Hematopoietic multipotent progenitor cell treated with erythropoietin and hydrocortisone succinate and interleukin-3 and kit ligand, for 17 days (in vitro differentiated cells): ENCODE measurements around the gene MXI1.
A peak's percentile ranks its signal among the peaks of the same experiment; 100 is the strongest.

ENCODE experiments used
- DNase-seq: peaks from one replicate; pipeline ENCODE4 v3.0.0-alpha.2; 2015; ENCODE audit warnings: low spot score

MXI1 gene

GRCh38 chr10:110207011-110207804 is at the start of gene MXI1:
TSS of gene MXI1 (plus strand) at chr10:110207605. CDS start at chr10:110207809, 204 bp downstream.
- DNase-seq, result peak; percentile 88

- no peak for DNase-seq
Measured at GRCh38 chr10:110158051-110159005, 49.1 kb upstream of the MXI1 start.

- no peak for DNase-seq
Measured at GRCh38 chr10:110160081-110160480, 47.3 kb upstream of the MXI1 start.

DNA sequence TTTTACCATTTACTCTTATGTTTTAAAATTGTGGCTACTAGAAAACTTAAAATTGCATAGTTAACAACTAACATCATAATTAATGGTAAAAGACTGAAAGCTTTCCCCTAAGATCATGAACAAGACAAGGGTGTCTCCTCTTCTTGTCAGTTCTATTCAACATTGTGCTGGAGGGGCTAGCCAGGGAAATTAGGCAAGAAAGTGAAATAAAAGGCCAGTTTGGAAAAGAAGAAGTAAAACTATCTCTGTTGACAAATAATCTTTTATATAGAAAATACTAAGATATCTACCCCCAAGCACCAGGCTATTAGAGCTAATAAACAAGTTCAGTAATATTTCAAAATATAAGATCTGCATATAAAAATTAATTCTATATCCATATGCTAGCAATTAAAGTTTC is 46.9 kb upstream of the MXI1 start:
- DNase-seq, result no peak

DNA sequence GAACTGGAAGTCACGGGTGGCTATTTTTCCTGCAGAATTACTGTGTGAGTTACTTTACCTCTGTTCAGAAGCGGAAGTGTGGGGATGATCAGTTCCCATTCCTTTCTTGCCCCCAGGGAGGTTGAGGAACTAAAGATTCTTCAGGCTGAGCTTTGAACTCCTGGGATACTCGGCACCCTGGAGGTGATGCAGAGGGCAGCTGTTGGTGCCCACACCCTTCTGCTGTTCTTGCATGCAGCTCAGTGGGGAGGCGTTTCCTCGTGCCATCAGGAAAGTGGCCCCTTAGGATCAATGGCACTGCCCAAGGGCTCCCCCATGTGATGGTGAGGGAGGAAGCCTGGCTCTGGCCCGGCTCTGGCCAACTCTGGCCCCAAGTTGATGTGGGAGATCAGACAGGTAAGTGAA is 44.7 kb upstream of the MXI1 start:
- DNase-seq, result peak; percentile 82

GRCh38 chr10:110163192-110163773 is 44.1 kb upstream of the MXI1 start:
- DNase-seq, result no peak

DNA sequence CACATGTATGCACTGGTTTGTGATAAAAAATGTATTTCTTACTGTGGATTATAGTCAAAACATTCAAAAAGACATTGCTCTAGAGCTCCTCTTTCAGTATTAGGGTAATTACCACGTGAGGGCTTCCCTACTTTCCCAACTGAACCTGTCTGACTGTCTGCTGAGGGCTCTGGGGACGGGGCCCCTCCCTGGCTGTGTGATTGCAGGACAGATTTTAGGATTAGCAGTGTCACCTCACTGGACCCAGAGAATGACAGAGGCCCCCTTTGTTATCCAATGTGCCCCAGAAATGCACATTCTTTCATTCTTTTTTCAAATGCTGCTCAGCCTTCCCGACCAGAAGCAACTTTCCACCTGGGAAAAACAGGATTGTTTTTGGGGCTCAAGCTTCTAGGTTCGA is 43.6 kb upstream of the MXI1 start:
- no peak for DNase-seq

GRCh38 chr10:110165239-110165638 is 42.2 kb upstream of the MXI1 start:
- DNase-seq, result no peak

DNA sequence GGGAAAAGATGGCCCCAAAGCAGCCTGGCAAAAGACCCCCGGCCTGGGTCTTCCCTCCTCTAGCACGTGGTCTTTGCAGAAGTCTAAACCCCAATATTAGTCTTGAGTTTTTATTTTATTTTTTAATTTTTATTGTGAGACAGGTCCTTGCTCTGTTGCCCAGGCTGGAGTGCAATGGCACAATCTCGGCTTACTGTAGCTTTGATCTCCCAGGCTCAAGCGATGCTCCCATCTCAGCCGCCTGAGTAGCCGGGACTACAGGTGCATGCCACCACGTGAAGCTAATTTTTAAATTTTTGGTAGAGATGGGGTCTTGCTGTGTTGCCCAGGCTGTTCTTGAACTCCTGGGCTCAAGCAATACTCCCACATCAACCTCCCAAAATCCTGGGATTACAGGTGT is 40.3 kb upstream of the MXI1 start:
- DNase-seq, result no peak

DNA sequence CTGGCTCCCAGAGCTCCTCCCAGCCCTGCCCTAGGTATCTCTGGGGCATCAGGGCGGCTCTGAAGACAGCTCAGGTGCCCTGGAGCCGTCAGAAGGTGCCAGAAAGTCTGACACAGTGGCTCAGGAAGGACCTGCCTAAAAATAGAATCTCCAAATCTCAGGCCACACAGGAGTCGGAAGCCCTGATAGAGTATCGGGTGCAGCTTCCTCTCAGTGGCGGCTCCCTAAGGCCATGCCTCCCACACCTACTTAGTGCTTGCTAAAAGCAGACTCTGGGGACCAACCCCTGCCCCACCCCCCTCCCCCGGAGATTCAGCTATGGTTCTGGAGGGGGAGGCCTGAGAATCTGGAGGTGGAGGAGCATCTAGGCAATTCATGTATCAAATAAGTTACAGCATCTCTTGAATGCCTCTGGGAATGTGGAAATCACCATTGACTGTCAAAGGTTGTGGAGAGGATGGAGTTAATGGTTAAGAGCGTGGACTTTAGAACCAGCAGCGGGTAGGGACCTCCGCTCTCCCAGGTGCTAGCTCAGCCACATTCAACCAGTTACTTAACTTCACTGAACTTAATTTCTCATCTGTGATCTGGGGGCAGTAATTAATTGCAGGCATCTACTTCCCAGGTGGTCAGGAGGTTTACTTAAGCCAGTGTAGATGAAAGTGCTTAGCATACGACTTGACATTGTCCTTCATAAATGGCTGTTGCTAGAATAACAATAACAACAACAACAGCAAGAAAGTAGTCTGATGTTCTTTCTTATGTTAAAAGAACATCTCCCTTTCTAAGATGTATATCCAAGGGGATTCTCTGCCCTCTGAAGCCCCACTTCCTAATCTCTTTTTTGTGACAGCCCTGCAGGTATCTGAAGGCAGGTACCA is 38.6 kb upstream of the MXI1 start:
- DNase-seq, result no peak

GRCh38 chr10:110169586-110169985 is 37.8 kb upstream of the MXI1 start:
- DNase-seq, result no peak

GRCh38 chr10:110170142-110170971 is 37.0 kb upstream of the MXI1 start:
- no peak for DNase-seq

DNA sequence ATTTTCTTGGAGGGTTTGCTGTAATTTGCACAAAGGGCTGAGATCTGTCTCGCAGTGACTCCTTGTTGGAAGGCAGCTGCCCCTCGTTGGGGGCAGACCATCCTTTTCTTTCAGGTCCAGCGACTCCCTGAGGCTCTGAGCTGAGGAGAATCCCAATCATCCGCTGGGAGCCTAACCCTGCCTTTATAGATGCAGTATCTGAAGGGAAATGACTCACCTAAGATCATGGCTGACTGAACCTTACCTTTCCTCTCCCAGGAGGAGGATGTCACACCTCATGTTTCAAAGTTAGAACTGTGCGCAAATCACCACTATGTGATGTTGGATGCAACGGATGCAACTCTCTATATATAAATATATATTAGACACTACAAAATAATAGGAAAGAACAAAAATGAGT is 36.4 kb upstream of the MXI1 start:
- no peak for DNase-seq

DNA sequence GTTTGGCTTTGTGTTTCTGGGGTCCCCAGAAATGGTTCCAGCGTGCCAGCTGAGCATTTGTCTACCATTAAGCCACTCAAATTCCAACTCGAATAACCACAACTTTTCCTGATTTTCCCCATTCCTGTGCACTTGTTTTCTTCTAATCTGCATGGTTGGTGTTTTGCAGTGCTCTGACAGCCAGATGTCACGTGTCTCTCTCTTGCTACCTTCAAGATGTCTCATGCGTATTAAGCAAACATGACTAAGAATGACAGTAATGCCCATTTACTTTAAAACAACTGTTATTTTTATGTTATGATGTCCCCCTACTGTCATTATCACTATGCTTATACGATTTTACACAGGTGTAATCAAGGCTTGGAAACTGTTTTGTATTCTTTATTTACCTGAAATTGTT is 35.2 kb upstream of the MXI1 start:
- DNase-seq, result no peak

DNA sequence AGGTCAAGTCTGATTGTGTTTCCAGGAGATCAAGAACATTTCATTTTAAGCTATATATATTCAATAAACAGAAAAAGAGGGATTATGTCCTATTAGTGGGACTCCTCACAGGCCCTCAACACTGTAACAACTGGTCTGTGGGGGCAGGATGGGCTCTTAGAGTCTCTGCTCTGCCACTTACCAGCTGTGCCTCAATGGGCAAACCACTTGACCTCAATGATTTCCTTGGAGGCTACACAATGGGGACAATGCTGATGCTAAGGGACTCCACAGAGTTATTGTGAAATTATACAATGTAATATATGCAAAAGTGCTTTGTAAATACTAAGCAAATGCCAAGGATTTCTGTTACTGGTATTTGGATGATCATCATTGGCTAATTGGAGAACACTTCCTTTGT is 33.2 kb upstream of the MXI1 start:
- DNase-seq, result no peak

- no peak for DNase-seq
Measured at GRCh38 chr10:110174816-110175215, 32.6 kb upstream of the MXI1 start.

- peak; percentile 38 for DNase-seq
Measured at GRCh38 chr10:110175406-110175805, 32.0 kb upstream of the MXI1 start.

DNA sequence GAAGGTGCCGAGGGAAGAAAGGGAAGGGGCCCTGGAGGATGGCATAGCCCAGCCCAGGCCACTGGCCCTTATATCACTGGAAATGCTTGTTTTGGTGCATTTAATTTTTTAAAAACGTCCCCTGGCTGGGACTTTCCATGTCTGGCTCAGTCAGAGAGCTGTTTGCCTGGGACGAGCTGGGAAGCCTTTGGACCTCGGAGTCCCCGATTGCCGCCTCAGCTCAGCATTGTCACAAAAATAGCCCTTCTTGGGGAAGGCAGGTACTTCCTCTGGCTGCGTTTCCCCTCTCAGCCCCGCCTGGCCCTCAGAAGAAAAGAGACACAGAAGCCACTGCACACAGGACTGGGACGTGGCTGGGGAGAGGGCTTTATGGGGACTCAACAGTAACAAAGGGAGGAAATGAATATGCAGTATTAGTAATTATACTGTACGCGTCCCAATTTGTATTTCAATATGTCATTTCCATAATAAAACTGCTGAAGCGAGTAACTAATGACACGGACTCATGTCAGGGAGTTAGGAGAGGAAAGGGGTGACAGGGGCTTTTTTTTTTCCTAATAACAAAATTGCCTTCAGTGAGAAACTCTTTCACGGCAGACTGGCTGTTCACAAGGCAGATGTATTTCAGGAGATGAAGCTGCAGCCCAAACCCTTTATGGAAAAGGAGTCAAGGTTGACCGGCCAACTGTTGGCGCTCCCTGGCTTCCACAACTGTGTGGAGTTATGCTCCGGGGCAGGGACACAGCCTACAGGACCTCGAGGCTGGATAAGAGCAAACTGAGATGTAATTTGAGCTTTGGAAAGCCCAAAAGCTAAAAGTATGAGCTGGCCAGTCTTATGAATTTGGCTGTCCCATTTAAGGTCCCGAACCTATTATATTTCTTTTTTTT is 31.0 kb upstream of the MXI1 start:
- no peak for DNase-seq

GRCh38 chr10:110179220-110179619 is 28.2 kb upstream of the MXI1 start:
- no peak for DNase-seq

- no peak for DNase-seq
Measured at GRCh38 chr10:110181451-110181850, 26.0 kb upstream of the MXI1 start.
